ENCODE results near the gene NES.

Gene NES

DNA sequence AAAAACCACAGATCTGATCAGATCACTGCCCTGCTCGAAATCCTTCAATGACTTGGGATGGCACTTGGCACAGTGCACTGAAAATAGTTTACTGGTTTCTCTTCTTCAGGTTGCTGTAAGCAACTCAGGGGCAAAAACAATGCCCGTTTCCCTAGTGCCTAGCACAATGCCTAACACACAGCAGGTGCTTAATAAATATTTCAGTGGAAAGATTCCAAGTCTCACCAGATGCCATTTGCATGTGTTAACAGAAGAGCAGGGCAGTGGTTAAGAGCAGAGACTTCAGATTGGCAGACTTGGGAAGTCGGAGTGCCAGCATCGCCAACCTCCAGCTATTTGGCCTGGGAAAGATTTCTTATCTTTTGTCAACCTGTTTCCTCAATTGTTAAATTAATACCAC lies 40.1 kb upstream of the NES start:
- peaks cover 9% of the 10 kb centered on the region; the same call in 1 of the 2 replicates for H4K20me1 ChIP-seq (ENCODE audit: insufficient read depth, low read length)
- no peak overlapping the region for H3K4me2 ChIP-seq (ENCODE audit: insufficient read depth, low read length)
- TF ChIP-seq EZH2 (IDR thresholded peaks at IDR 0.05; ENCODE audit: borderline replicate concordance, low read depth, low read length, severe bottlenecking): no peak
- TF ChIP-seq, protein P1, sequence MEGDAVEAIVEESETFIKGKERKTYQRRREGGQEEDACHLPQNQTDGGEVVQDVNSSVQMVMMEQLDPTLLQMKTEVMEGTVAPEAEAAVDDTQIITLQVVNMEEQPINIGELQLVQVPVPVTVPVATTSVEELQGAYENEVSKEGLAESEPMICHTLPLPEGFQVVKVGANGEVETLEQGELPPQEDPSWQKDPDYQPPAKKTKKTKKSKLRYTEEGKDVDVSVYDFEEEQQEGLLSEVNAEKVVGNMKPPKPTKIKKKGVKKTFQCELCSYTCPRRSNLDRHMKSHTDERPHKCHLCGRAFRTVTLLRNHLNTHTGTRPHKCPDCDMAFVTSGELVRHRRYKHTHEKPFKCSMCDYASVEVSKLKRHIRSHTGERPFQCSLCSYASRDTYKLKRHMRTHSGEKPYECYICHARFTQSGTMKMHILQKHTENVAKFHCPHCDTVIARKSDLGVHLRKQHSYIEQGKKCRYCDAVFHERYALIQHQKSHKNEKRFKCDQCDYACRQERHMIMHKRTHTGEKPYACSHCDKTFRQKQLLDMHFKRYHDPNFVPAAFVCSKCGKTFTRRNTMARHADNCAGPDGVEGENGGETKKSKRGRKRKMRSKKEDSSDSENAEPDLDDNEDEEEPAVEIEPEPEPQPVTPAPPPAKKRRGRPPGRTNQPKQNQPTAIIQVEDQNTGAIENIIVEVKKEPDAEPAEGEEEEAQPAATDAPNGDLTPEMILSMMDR (IDR thresholded peaks at IDR 0.05; ENCODE audit: borderline replicate concordance, extremely low read depth, low read length, poor library complexity, severe bottlenecking): no peak
- no peaks in the 10 kb centered on the region for H3K27me3 ChIP-seq (ENCODE audit: insufficient read depth, low read length, poor library complexity)
- no peak overlapping the region for H2AFZ ChIP-seq (ENCODE audit: low read depth, low read length)
- H3K9me3 ChIP-seq (ENCODE audit: insufficient read depth, low read length, severe bottlenecking): no peaks in the 10 kb centered on the region
- no peak for ATAC-seq (ENCODE audit: insufficient read depth, low read depth)
- no peaks in the 10 kb centered on the region for H3K4me1 ChIP-seq (ENCODE audit: insufficient read depth, low read length)
- no peak for DNase-seq
- no peak overlapping the region for H3K27ac ChIP-seq (ENCODE audit: low read length)
- no peak overlapping the region for H3K9ac ChIP-seq (ENCODE audit: low read depth, low read length)
- H3K79me2 ChIP-seq (ENCODE audit: insufficient read depth, low read length): peaks cover 3% of the 10 kb centered on the region; the same call in 1 of the 2 replicates
- H3K36me3 ChIP-seq (ENCODE audit: insufficient read depth, low read length): peaks cover 19% of the 10 kb centered on the region
- H3K4me3 ChIP-seq (ENCODE audit: low read depth in 1 of 2, low read length in 2 of 2): no peak overlapping the region

DNA sequence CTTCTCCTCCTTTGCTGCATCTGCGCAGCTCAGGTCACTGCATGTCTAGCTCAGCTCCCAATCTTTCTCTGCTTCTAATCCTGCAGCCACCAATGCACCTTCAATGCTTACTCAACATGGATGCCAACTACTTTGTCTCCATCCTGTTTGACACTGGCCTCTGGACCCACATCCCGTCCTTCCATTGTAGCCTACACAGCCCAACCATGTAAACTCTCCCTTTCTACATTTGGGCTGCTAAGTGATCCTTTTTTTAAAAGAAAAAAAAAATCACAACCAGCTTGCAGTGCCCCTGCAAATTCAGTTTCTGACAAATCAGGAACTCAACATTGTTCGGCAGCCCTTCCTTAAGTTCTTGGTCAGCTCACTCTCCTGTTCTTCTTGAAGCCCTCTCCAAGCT lies 37.6 kb upstream of the NES start:
- H3K4me2 ChIP-seq (ENCODE audit: insufficient read depth, low read length): no peak overlapping the region
- no peak overlapping the region for H3K27ac ChIP-seq (ENCODE audit: low read length)
- H3K4me3 ChIP-seq (ENCODE audit: low read depth in 1 of 2, low read length in 2 of 2): no peak overlapping the region
- DNase-seq (no peak), ATAC-seq (ENCODE audit: insufficient read depth, low read depth) (no peak)
- TF ChIP-seq EZH2 (IDR thresholded peaks at IDR 0.05; ENCODE audit: borderline replicate concordance, low read depth, low read length, severe bottlenecking): no peak
- TF ChIP-seq, protein P1 (IDR thresholded peaks at IDR 0.05; ENCODE audit: borderline replicate concordance, extremely low read depth, low read length, poor library complexity, severe bottlenecking): no peak
- H3K9ac ChIP-seq (ENCODE audit: low read depth, low read length): no peak overlapping the region
- H2AFZ ChIP-seq (ENCODE audit: low read depth, low read length): no peak overlapping the region
- no peaks in the 10 kb centered on the region for H3K9me3 ChIP-seq (ENCODE audit: insufficient read depth, low read length, severe bottlenecking)
- H3K27me3 ChIP-seq (ENCODE audit: insufficient read depth, low read length, poor library complexity): no peaks in the 10 kb centered on the region
- peaks cover 4% of the 10 kb centered on the region; the same call in 1 of the 2 replicates for H3K36me3 ChIP-seq (ENCODE audit: insufficient read depth, low read length)
- H3K4me1 ChIP-seq (ENCODE audit: insufficient read depth, low read length): no peaks in the 10 kb centered on the region
- H3K79me2 ChIP-seq (ENCODE audit: insufficient read depth, low read length): no peaks in the 10 kb centered on the region
- H4K20me1 ChIP-seq (ENCODE audit: insufficient read depth, low read length): no peaks in the 10 kb centered on the region; the same call in 1 of the 2 replicates

DNA sequence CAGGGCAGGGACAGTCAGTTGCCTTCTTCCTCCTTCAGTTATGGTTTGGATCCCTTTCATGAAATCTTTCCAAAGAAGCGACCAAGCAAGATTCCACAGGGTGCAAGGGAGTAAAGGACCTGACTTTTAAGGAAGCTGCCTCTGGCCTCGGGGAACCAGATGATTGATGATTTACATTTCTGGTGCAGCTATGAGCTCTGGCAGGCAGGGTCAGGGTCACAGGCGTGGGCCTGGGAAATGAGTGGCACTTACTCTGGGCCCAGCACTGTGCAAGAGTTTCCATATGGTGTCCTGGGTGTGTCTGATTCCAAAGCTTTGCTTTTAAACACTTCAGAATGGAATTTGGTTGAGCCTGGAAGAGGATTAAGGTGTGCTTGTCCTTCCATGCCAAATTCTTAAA lies 35.4 kb upstream of the NES start:
- no peak overlapping the region for H3K27ac ChIP-seq (ENCODE audit: low read length)

More for the DNA sequence above, 35.4 kb upstream of the NES start:
- DNase-seq (no peak), ATAC-seq (ENCODE audit: insufficient read depth, low read depth) (no peak)
- Histone ChIP-seq H3K27me3 (ENCODE audit: insufficient read depth, low read length, poor library complexity) (no peaks in the 10 kb centered on the region), H3K79me2 (ENCODE audit: insufficient read depth, low read length) (no peaks in the 10 kb centered on the region), H3K9ac (ENCODE audit: low read depth, low read length) (no peak overlapping the region), H3K36me3 (ENCODE audit: insufficient read depth, low read length) (peaks cover 4% of the 10 kb centered on the region; the same call in 1 of the 2 replicates), H3K4me2 (ENCODE audit: insufficient read depth, low read length) (no peak overlapping the region), H3K4me1 (ENCODE audit: insufficient read depth, low read length) (no peaks in the 10 kb centered on the region), H4K20me1 (ENCODE audit: insufficient read depth, low read length) (peaks cover 5% of the 10 kb centered on the region; the same call in 1 of the 2 replicates), H3K9me3 (ENCODE audit: insufficient read depth, low read length, severe bottlenecking) (no peaks in the 10 kb centered on the region), H3K4me3 (ENCODE audit: low read depth in 1 of 2, low read length in 2 of 2) (no peak overlapping the region), H2AFZ (ENCODE audit: low read depth, low read length) (no peak overlapping the region)
- TF ChIP-seq, protein P1 (IDR thresholded peaks at IDR 0.05; ENCODE audit: borderline replicate concordance, extremely low read depth, low read length, poor library complexity, severe bottlenecking): no peak
- TF ChIP-seq EZH2 (IDR thresholded peaks at IDR 0.05; ENCODE audit: borderline replicate concordance, low read depth, low read length, severe bottlenecking): no peak

Data from DND-41 (cell line).